ENCODE results near the gene PCIF1.

PCIF1 gene

GRCh38 chr20:45909817-45910669, 24.4 kb upstream of the PCIF1 start:
- ChIA-PET POLR2A (ENCODE audit: low non-redundant PET) (interaction anchor here (0.6 kb wide), 1 partner anchor 446 kb away, joined by 3 read pairs; no protein-coding TSS in a partner anchor), CTCF (interaction anchor here (0.6 to 1.0 kb wide), 2 partner anchors 15 to 104 kb away, joined by 5 read pairs; no protein-coding TSS in a partner anchor)
- DNase-seq (ENCODE audit: low spot score), result no peak
- no peak for TF ChIP-seq CTCF (conservative IDR thresholded peaks at IDR 0.05; ENCODE audit: low read depth)
- peak overlapping the region; percentile 79 for H3K27ac ChIP-seq

GRCh38 chr20:45910670-45911485, 23.6 kb upstream of the PCIF1 start:
- POLR2A ChIA-PET (ENCODE audit: low non-redundant PET), result no interaction called here
- no peak for TF ChIP-seq CTCF (conservative IDR thresholded peaks at IDR 0.05; ENCODE audit: low read depth)
- CTCF ChIA-PET, result interaction anchor here (1.0 kb wide), 1 partner anchor 103 kb away, joined by 5 read pairs; no protein-coding TSS in a partner anchor
- H3K27ac ChIP-seq, result peak overlapping the region; percentile 79
- DNase-seq (ENCODE audit: low spot score), result peak; percentile 99

GRCh38 chr20:45911486-45912343, 22.8 kb upstream of the PCIF1 start, which contains the start of gene PLTP:
TSS of gene PLTP (minus strand) at chr20:45912155. CDS start at chr20:45911452, 703 bp downstream.
- no peak for DNase-seq (ENCODE audit: low spot score)
- peak within 1 kb of the TSS; percentile 79 for H3K27ac ChIP-seq
- POLR2A ChIA-PET (ENCODE audit: low non-redundant PET), result no interaction called here
- CTCF ChIA-PET, result no interaction called here
- no peak for TF ChIP-seq CTCF (conservative IDR thresholded peaks at IDR 0.05; ENCODE audit: low read depth)

- CTCF ChIA-PET, result no interaction called here
- no peak for DNase-seq (ENCODE audit: low spot score)
- POLR2A ChIA-PET (ENCODE audit: low non-redundant PET), result no interaction called here
- TF ChIP-seq CTCF (conservative IDR thresholded peaks at IDR 0.05; ENCODE audit: low read depth), result no peak
- H3K27ac ChIP-seq, result peak overlapping the region; percentile 79
These were observed 22.2 kb upstream of the PCIF1 start for GRCh38 chr20:45912344-45912682.

GRCh38 chr20:45913116-45913515, 21.4 kb upstream of the PCIF1 start:
- CTCF ChIA-PET, result no interaction called here
- POLR2A ChIA-PET (ENCODE audit: low non-redundant PET), result no interaction called here
- no peak for TF ChIP-seq CTCF (conservative IDR thresholded peaks at IDR 0.05; ENCODE audit: low read depth)
- H3K27ac ChIP-seq, result peak overlapping the region; percentile 79
- no peak for DNase-seq (ENCODE audit: low spot score)

GRCh38 chr20:45917790-45918141, 16.7 kb upstream of the PCIF1 start:
- 0 out of 2 replicates have a peak overlapping the region, but pooled peaks have one; percentile 1 for H3K27ac ChIP-seq
- POLR2A ChIA-PET (ENCODE audit: low non-redundant PET), result no interaction called here

More at GRCh38 chr20:45917790-45918141, 16.7 kb upstream of the PCIF1 start:
- CTCF ChIA-PET, result interaction anchor here (0.7 kb wide), 1 partner anchor 624 kb away, joined by 3 read pairs; no protein-coding TSS in a partner anchor
- no peak for TF ChIP-seq CTCF (conservative IDR thresholded peaks at IDR 0.05; ENCODE audit: low read depth)
- DNase-seq (ENCODE audit: low spot score), result no peak
